Mesodermal cell (in vitro differentiated cells): Measurements from ENCODE around the gene UBE2V1. TPM values are rescaled to one million over a fixed set of nuclear protein-coding genes. Genes with fewer than 3 reads are reported as not detected.
"Not testable (repeated sequence)": the region's sequence is repeated elsewhere in the genome, so short reads cannot be mapped to it uniquely, and the experiment has no call there.

Experiments used
- H3K27ac ChIP-seq: 2 replicates; pipeline ENCODE4 v1.7.0; 2013; ENCODE audit warnings: mild to moderate bottlenecking, low read depth, low read length, moderate library complexity; ENCODE audit not compliant: severe bottlenecking
- H3K36me3 ChIP-seq: 2 replicates; pipeline ENCODE4 v1.7.1; 2013; ENCODE audit warnings: mild to moderate bottlenecking, low read length, moderate library complexity; ENCODE audit not compliant: control insufficient read depth, insufficient read depth
- H3K4me1 ChIP-seq: one replicate; pipeline ENCODE4 v1.7.1; 2013; ENCODE audit warnings: mild to moderate bottlenecking, low read length; ENCODE audit not compliant: insufficient read depth, control insufficient read depth, poor library complexity, severe bottlenecking
- H3K4me3 ChIP-seq: 2 replicates; pipeline ENCODE4 v1.7.0; 2013; ENCODE audit warnings: low read length, control low read depth, mild to moderate bottlenecking; ENCODE audit not compliant: insufficient read depth, poor library complexity, severe bottlenecking; ENCODE audit errors: extremely low read depth
- H3K9me3 ChIP-seq: 2 replicates; pipeline ENCODE4 v1.7.1; 2013; ENCODE audit warnings: mild to moderate bottlenecking, low read length, moderate library complexity; ENCODE audit not compliant: control insufficient read depth
- whole genome bisulfite sequencing, 2 experiments: methylation state at CpG; one replicate each; pipeline ENCODE4 v1.1.5; 2013; ENCODE audit warnings: missing lambda C conversion rate in 2 of 2; ENCODE audit not compliant: insufficient coverage in 2 of 2; 5-methylcytosine and 5-hydroxymethylcytosine counted together
- polyA plus RNA-seq, 2 experiments: library from polyadenylated mRNA; stranded (reverse); fragments of 50-300 nt; gene quantifications; one replicate each; pipeline ENCODE4 v1.2.3, GENCODE V29; 2013

Gene UBE2V1
- polyA plus RNA-seq (2013, experiment 1 of 2), result 144 TPM
- polyA plus RNA-seq (2013, experiment 2 of 2), result 165 TPM

DNA sequence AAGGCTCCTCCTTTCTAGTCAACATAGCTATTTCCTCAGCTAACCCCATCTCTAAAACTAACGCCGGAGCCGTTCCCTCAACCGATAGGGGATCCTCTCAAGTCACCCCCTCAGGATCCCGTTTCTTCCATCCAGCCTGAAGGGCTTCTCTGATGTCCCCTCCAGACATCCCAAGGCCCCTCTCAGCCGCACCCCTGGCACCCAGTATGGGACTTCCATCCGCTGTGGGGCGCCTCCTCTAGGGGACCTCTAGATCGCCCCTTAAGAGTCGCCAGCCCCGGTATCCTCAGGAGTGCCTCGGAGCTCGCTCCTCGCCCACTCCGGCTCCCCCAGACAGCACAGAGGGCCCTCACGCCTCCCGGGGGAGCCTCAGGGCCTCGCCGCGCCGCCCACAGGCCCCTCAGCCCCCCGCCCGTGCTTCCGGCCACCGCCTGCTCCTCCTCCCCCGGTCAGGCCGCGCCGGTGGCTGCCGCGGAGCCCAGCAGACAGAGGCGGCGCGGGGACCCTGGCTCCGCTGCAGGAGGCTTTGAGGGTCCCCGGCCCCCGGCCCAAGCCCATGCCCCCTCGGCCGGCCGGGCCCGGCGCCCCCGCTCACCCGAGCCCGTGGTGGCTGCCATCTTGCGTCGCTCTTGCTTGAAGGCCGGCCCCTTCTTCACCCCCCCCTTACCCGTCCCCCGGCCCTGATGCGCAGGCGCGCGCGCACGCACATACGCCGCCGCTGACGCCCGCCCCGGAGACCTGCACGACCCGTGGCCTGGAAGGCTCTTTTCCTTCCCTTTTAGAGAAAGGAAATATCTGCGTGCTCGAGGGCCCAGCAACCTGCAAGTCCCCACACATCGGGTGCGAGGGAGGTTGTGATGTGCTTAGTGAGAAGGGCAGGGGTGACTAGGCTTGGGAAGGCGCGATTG is at the start of gene UBE2V1:
Gene UBE2V1 (minus strand): TSS at position 639 of the 908 bp plus-strand sequence. CDS start 22 bp downstream, at position 617.
- H3K9me3 ChIP-seq, result no peaks in the 10 kb centered on the region
- WGBS, 2 experiments, result 0 to 1% methylated on average over 22 to 32 of the region's 70 CpGs
- H3K36me3 ChIP-seq, result peaks cover 32% of the 10 kb centered on the region
- H3K27ac ChIP-seq, result peak within 1 kb of the TSS; percentile 93
- peaks cover 38% of the 10 kb centered on the region for H3K4me1 ChIP-seq
- H3K4me3 ChIP-seq, result peak within 1 kb of the TSS; percentile 100

DNA sequence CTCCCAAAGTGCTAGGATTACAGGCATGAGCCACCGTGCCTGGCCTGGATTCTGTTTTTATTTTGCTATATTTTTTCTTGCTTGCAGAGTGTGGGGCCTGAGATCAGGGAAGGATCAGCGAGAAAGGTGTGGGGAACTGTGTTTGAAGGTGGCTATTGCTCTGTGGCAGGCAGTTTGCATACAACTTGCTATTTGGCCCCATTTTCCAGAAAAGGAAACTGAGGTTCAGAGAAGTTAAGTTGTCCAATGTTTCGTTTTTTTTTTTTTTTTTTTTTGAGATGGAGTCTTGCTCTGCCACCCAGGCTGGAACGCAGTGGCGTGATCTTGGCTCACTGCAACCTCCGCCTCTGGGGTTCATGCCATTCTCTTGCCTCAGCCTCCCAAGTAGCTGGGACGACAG is 48.5 kb upstream of the UBE2V1 start:
- H3K4me1 ChIP-seq, result peaks cover 13% of the 10 kb centered on the region
- WGBS, 2 experiments, result 72 to 88% methylated on average over 1 to 4 of the region's 7 CpGs
- H3K4me3 ChIP-seq, result not testable (repeated sequence)

DNA sequence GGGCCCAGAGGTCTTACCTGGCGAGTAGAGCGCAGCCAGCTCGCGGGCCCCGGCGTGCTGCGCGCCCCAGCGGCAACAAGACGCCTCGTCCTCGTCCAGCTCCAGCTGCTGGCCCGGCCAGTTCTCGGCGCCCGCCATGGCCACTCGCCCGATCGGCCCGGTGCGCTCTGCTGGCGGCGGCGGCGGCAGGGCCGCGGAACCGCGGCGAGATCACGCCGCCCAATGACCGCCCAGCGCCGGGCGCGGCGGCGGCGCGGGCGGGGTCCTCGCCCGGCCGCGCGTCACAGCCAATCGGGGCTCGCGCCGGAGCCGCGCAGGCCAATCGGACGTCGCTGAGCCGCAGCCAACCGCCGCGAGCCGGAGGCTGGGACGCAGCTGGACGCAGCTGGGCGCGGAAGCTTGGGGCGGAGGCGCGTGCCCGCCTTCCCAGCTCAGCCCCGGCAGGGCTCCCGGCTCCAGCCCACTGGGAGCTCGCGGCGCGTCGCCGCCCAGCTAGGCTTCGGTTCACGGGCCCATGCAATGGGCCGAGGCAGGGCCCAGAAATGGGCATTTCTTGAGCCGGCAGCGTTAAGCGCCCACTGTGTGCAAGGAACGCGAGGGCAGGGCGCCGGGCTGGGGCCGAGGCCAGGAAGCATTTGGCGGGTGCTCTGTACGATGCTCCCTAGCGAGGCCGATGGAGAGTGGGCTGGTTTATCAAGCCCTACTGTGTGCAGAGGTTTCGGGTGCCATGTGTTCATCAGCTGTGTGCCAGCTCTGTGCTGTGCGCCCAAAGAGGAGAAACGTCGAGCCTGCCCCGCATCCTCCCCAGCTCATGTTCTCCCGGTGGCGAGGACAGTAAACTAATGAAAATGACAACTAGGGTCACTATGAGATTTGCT is 40.8 kb upstream of the UBE2V1 start, which contains the start of gene PEDS1:
Gene PEDS1 (minus strand): TSS at position 224 of the 878 bp plus-strand sequence. CDS start 86 bp downstream, at position 138.
- 7 to 8% methylated on average over 82 to 92 of the region's 99 CpGs for WGBS, 2 experiments
- Histone ChIP-seq H3K9me3 (no peaks in the 10 kb centered on the region), H3K4me1 (peaks cover 25% of the 10 kb centered on the region), H3K4me3 (peak within 1 kb of the TSS; percentile 96), H3K27ac (peak within 1 kb of the TSS; percentile 66), H3K36me3 (peaks cover 27% of the 10 kb centered on the region)

More for the DNA sequence above, 48.5 kb upstream of the UBE2V1 start:
- H3K9me3 ChIP-seq, H3K27ac ChIP-seq, H3K36me3 ChIP-seq: not testable (repeated sequence)

DNA sequence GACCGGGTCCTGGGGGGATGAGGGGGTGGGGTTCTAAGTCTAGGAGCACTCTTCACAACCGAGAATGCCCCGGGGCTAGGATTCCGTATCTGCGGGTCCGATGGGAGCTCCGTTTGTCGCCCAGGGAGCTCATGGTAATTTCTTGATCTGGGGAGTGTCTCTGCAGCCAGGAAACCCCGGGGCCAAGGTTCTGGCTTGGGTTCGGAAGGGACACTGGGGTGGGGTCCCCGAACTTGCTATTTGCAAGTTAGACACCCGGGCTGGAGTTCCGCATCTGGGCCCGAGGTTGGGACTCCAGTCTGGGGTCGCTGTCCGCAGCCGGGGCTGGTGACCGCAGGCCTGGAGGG is 40.2 kb upstream of the UBE2V1 start:
- Histone ChIP-seq H3K4me3 (peak overlapping the region; percentile 96), H3K9me3 (no peaks in the 10 kb centered on the region), H3K4me1 (peaks cover 31% of the 10 kb centered on the region), H3K27ac (peak overlapping the region; percentile 66), H3K36me3 (peaks cover 33% of the 10 kb centered on the region)
- 0 to 1% methylated on average over 17 to 18 of the region's 18 CpGs for WGBS, 2 experiments

DNA sequence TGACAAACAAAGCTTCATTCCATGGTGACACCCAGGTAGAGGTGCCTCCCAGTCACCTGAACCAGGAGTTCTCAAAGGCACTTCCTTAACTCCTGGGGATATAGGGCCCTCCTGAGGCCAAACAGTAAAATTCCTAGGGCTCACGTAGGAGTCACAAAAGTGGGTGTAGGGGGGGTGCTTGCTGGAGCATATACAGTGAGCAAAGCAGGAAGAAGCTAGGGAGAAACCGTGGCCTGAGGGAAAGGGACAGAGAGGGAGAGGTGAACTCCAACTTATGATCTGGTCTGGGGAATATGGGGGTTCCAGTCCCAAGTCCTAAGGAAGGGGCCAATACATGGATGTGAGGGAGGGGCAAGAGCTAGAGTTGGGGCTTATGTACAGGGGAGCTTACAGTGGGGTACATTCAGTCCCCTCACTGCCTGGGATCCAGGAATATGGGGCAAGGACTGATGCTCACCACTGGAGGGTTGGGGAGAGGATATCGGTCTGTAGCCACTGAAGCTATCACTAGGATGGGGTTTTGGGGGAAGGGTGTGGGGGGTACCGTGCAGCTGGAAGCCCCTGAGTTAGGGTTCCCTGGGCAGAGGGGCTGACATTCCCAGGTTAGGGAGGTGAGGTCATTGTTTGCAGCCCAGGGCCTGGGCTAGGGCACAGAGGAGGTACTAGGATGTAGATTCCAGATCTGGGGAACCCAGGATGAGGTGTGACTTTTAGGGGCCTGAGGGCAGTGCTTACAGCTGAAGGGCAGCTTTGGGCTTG is 39.6 kb upstream of the UBE2V1 start:
- 29 to 34% methylated on average over 3 to 4 of the region's 4 CpGs for WGBS, 2 experiments
- H3K4me3 ChIP-seq, result peak overlapping the region; percentile 96
- peak overlapping the region; percentile 66 for H3K27ac ChIP-seq
- no peaks in the 10 kb centered on the region for H3K9me3 ChIP-seq
- peaks cover 39% of the 10 kb centered on the region for H3K36me3 ChIP-seq
- peaks cover 35% of the 10 kb centered on the region for H3K4me1 ChIP-seq

DNA sequence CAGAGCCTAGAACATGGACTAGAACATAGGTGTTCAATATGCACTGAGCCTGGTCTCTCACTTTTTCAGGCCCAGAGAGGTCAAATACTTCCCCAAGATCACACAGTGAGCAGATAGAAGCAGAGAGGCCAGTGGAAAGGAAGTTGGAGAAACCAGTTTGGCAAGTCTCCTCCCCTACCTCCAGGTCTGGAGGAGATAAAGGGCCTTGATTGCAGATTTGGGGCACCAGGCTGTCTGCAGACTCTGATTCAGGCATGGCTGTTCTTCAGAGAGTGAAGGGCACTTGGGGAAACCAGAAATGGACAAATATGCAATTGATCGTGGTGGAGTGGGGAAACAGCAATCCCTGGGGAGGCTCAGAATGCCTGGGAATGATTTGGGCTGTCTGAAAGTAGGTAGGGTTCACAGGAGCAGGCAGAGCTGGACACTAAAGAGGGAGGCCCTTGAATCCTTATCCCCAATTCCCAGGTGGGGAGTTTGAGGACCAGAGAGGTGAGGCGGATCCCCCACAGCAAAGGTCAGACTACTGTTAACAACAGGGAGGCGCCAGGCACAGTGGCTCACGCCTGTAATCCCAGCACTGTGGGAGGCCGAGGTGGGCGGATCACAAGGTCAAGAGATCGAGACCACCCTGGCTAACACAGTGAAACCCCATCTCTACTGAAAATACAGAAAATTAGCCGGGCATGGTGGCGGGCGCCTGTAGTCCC is 38.2 kb upstream of the UBE2V1 start:
- WGBS, 2 experiments, result 89 to 97% methylated on average over 5 to 6 of the region's 10 CpGs
- H3K9me3 ChIP-seq, result no peaks in the 10 kb centered on the region
- H3K27ac ChIP-seq, result no peak overlapping the region
- peaks cover 51% of the 10 kb centered on the region for H3K36me3 ChIP-seq
- peak overlapping the region; percentile 6 for H3K4me3 ChIP-seq
- H3K4me1 ChIP-seq, result peaks cover 49% of the 10 kb centered on the region

DNA sequence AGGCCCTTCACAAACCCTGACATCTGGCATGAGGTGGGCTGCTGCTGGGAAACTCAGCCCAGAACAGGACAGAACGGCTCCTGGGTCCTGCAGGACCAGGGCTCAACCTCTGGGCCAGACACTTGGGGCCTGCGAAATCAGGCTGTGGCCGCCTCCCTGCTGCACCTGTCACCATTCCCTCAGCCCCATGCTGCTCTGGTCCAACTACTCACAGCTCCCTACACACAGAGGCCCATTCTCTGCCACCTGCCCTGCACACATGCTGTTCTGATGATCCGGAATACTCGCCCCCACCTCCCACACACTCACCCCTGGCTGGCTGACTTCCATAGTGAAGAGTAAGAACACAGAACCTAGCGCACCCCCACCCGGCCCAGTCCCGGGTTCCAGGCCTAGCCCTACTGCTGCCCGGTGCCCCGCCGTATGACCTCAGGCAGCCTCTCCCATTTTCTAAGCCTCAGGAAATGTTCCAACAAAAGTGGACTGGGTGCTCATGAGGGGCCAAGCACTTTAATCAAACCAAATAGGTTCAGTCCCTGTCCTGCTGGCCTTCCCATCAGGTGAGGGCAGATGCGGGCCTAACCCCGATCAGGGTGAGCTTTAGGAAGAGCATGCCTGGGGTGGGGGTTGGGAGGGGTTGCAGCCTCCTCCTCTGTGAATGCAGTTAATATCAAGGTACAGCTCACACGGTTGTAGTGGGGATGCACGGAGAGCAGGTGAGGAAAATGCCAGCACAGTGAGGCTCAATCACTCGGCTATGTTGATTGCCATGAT is 36.7 kb upstream of the UBE2V1 start:
- 91 to 93% methylated on average over 11 to 16 of the region's 16 CpGs for WGBS, 2 experiments
- H3K4me1 ChIP-seq, result peaks cover 51% of the 10 kb centered on the region
- no peaks in the 10 kb centered on the region for H3K9me3 ChIP-seq
- no peak overlapping the region for H3K27ac ChIP-seq
- H3K4me3 ChIP-seq, result no peak overlapping the region
- H3K36me3 ChIP-seq, result peaks cover 58% of the 10 kb centered on the region

DNA sequence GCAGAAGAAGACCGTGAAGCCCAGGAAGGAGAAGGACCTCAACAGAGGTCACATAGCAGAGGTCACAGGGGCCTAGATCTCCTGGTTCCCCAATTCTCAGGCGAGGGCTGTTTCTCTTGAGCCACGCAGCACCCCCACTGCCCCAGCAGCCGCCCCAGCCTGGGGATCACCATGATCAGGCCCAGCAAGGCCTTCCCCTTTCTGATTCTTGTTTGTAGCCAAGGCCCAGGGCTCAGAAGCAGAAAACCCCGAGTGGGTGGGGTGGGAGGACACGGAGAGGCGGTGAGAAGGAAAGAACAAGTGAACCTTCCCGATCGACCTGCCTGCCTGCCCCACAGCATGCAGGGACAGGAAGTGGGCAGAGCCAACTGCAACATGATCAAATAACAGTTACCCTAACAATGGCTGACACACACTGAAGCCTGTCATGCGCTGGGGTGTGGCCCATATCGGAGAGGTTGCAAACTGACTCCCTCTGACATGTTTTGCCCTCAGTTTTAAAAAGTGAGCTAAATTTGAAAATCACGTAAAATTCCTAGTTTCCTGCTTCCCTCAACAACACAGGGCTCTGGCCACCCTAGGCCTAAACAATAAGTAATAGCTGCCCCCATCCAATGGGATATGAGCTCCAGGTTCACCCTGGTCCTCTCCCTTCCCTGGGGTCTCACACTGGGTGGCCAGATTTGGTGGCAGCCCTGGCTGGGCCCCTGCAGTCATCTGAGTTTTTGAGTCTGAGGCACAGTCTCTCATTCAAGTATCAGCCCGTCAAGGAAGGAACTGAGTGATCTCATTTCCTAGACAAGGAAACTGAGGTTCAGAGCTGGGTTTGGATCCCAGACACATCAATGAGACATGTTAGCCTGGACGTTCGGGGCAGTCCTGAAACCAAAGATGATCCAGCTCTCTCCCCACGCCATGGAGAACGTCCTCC is 34.0 kb upstream of the UBE2V1 start:
- peak overlapping the region; percentile 53 for H3K27ac ChIP-seq

More for the DNA sequence above, 34.0 kb upstream of the UBE2V1 start:
- Histone ChIP-seq H3K4me3 (no peak overlapping the region), H3K4me1 (peaks cover 67% of the 10 kb centered on the region), H3K36me3 (peaks cover 73% of the 10 kb centered on the region), H3K9me3 (no peaks in the 10 kb centered on the region)
- 76 to 82% methylated on average over 12 to 16 of the region's 17 CpGs for WGBS, 2 experiments
